Measurements from ENCODE around the gene ZNF407. TPM values are rescaled to one million over a fixed set of nuclear protein-coding genes. Genes with fewer than 3 reads are reported as not detected.

Gene ZNF407
- total RNA-seq, 2 experiments from 2014 or later = 23.2 to 24.7 TPM

- intact Hi-C loops (cut with DNase I, micrococcal nuclease) = no loop called here
- Histone ChIP-seq H3K4me1 (ENCODE audit: insufficient read depth, low read length) (no peaks in the 10 kb centered on the region), H3K27ac (ENCODE audit: low read depth in 1 of 2, low read length in 2 of 2) (no peak overlapping the region), H3K27me3 (ENCODE audit: control insufficient read depth in 1 of 2, insufficient read depth in 2 of 2, low read length in 2 of 2) (no peaks in the 10 kb centered on the region), H3K36me3 (ENCODE audit: insufficient read depth, low read length) (no peaks in the 10 kb centered on the region), H3K9me3 (ENCODE audit: control insufficient read depth in 1 of 2, insufficient read depth in 1 of 2, low read length in 2 of 2) (no peaks in the 10 kb centered on the region), H3K4me3 (ENCODE audit: low read length) (no peak overlapping the region)
- H3K4me1 Mint-ChIP-seq (ENCODE audit: low read depth) = no peaks in the 10 kb centered on the region
- H3K27me3 Mint-ChIP-seq = no peaks in the 10 kb centered on the region
- H3K36me3 Mint-ChIP-seq (ENCODE audit: low read depth) = peaks cover 20% of the 10 kb centered on the region
- no peak overlapping the region for H3K4me3 Mint-ChIP-seq
- H3K9me3 Mint-ChIP-seq = no peaks in the 10 kb centered on the region
- CTCF ChIA-PET = no interaction called here
- DNase-seq = no peak
- POLR2A ChIA-PET = no interaction called here
- H3K27ac Mint-ChIP-seq = no peak overlapping the region
- TF ChIP-seq CTCF (IDR thresholded peaks at IDR 0.05) = no peak
- ATAC-seq (ENCODE audit: poor library complexity) = no peak
Measured at GRCh38 chr18:74734013-74734444, 136.4 kb downstream of the ZNF407 start.

GRCh38 chr18:74739926-74740325 lies 142.3 kb downstream of the ZNF407 start:
- Histone ChIP-seq H3K27ac (ENCODE audit: low read depth in 1 of 2, low read length in 2 of 2) (no peak overlapping the region), H3K27me3 (ENCODE audit: control insufficient read depth in 1 of 2, insufficient read depth in 2 of 2, low read length in 2 of 2) (no peaks in the 10 kb centered on the region), H3K4me3 (ENCODE audit: low read length) (no peak overlapping the region), H3K9me3 (ENCODE audit: control insufficient read depth in 1 of 2, insufficient read depth in 1 of 2, low read length in 2 of 2) (no peaks in the 10 kb centered on the region), H3K4me1 (ENCODE audit: insufficient read depth, low read length) (no peaks in the 10 kb centered on the region), H3K36me3 (ENCODE audit: insufficient read depth, low read length) (no peaks in the 10 kb centered on the region)
- intact Hi-C loops (cut with DNase I, micrococcal nuclease) = no loop called here
- CTCF ChIA-PET = interaction anchor here (0.9 kb wide), 1 partner anchor 8 kb away, joined by 4 read pairs; no protein-coding TSS in a partner anchor
- Mint-ChIP-seq H3K4me3 (no peak overlapping the region), H3K9me3 (no peaks in the 10 kb centered on the region), H3K4me1 (ENCODE audit: low read depth) (no peaks in the 10 kb centered on the region), H3K27ac (no peak overlapping the region), H3K36me3 (ENCODE audit: low read depth) (no peaks in the 10 kb centered on the region), H3K27me3 (no peaks in the 10 kb centered on the region)
- no peak for ATAC-seq (ENCODE audit: poor library complexity)
- TF ChIP-seq CTCF (IDR thresholded peaks at IDR 0.05) = no peak
- POLR2A ChIA-PET = no interaction called here
- no peak for DNase-seq

GRCh38 chr18:74742573-74743243 lies 145.0 kb downstream of the ZNF407 start:
- intact Hi-C loops (cut with DNase I, micrococcal nuclease) = no loop called here
- no peaks in the 10 kb centered on the region for H3K36me3 Mint-ChIP-seq (ENCODE audit: low read depth)
- ChIA-PET POLR2A (no interaction called here), CTCF (no interaction called here)
- H3K9me3 ChIP-seq (ENCODE audit: control insufficient read depth in 1 of 2, insufficient read depth in 1 of 2, low read length in 2 of 2) = no peaks in the 10 kb centered on the region
- H3K27me3 Mint-ChIP-seq = no peaks in the 10 kb centered on the region
- H3K27ac ChIP-seq (ENCODE audit: low read depth in 1 of 2, low read length in 2 of 2) = no peak overlapping the region
- no peaks in the 10 kb centered on the region for H3K9me3 Mint-ChIP-seq
- H3K36me3 ChIP-seq (ENCODE audit: insufficient read depth, low read length) = no peaks in the 10 kb centered on the region
- no peak overlapping the region for H3K4me3 ChIP-seq (ENCODE audit: low read length)
- no peak overlapping the region for H3K27ac Mint-ChIP-seq
- H3K4me3 Mint-ChIP-seq = no peak overlapping the region
- ATAC-seq (ENCODE audit: poor library complexity) = no peak
- no peak for DNase-seq
- TF ChIP-seq CTCF (IDR thresholded peaks at IDR 0.05) = no peak
- no peaks in the 10 kb centered on the region for H3K4me1 Mint-ChIP-seq (ENCODE audit: low read depth)
- no peaks in the 10 kb centered on the region for H3K4me1 ChIP-seq (ENCODE audit: insufficient read depth, low read length)
- H3K27me3 ChIP-seq (ENCODE audit: control insufficient read depth in 1 of 2, insufficient read depth in 2 of 2, low read length in 2 of 2) = no peaks in the 10 kb centered on the region
